Measurements from ENCODE around the gene OR4B1. TPM values are rescaled to one million over a fixed set of nuclear protein-coding genes. Genes with fewer than 3 reads are reported as not detected.

The OR4B1 gene
- total RNA-seq, 1 experiment from 2014 or later: not detected

DNA sequence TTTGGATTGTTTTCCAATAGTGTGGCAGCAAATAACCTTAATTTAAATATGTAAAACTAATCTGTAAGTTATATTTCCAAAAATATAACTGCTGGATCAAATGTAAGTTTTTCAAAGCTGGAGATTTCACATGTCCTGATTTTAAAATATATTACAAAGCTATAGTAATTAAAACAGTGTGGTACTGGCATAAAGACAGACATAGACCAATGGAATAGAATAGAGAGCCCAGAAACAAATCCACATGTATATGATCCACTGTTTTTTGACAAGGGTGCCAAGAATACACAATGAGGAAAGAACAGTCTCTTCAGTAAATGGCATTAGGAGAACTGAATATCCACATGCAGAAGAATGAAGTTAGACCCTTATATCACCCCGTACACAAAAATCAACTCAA, 32.3 kb downstream of the OR4B1 start:
- no peak for DNase-seq (ENCODE audit: extremely low read depth, low read depth)

DNA sequence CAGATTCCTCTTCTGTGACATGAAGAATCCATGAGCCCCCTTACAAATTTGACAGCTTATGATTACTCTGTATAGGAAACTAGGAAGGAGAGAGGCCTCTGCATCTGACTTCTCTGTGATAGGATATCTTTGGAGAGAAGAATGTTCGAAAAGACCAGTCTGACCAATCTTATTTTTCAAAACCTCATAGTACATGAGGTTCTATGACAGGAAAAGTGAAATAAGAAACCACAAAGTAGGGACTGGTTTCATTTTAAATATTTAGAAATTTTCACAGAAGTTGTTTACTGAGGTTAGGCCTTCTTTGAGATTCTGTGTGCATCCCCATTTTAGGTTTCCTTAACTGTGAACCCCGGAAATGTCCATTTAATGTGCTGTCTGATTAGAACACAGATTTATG, 45.0 kb downstream of the OR4B1 start:
- DNase-seq (ENCODE audit: extremely low read depth, low read depth): no peak

DNA sequence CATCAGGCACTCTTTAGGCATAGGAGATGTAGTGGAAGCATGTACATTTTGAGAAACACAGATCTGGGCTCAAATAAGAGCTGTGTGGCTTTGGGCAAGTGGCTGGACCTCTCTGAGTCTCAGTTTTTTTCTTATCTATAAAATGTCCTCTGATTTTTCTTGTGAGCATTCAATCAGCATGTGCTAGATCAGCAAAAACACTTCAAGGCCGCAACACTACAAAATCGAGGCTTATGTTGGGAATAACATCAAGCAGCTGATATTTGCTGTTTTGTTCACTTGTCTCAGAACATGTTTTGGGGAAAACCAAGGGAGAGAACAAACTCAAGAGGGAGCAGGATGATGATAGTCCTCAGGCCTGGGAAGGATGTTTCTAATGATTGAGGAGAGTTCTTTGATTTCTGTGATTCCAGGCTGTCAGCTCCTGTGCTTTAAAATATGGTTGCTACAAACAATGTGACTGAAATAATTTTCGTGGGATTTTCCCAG, 46.9 kb downstream of the OR4B1 start, which contains the start of gene OR4X1:
Gene OR4X1, plus strand, starts transcription at position 439 of the 489 bp plus-strand sequence. Its CDS starts 0 bp downstream, at position 439.
- DNase-seq (ENCODE audit: extremely low read depth, low read depth): no peak

Other genes with a start within 250 kb of the OR4B1 start
- 15.8 and 18.0 TPM in 2 replicates for gene PTPRJ, start 236.3 kb upstream of the OR4B1 start, total RNA-seq (2014; rRNA removed; shearing (Covaris generic))
- not detected in 2 replicates for gene OR4X2, start 28.3 kb downstream of the OR4B1 start, total RNA-seq (2014; rRNA removed; shearing (Covaris generic))
- gene OR4X1, start 47.1 kb downstream of the OR4B1 start, total RNA-seq (2014; rRNA removed; shearing (Covaris generic)): not detected in 2 replicates
- gene OR4S1, start 89.4 kb downstream of the OR4B1 start, total RNA-seq (2014; rRNA removed; shearing (Covaris generic)): not detected in 2 replicates
- gene OR4C3, start 108.1 kb downstream of the OR4B1 start, total RNA-seq (2014; rRNA removed; shearing (Covaris generic)): not detected in 2 replicates
- gene OR4C5, start 149.7 kb downstream of the OR4B1 start, total RNA-seq (2014; rRNA removed; shearing (Covaris generic)): not detected in 2 replicates

All from NCI-H460 (cell line).